Fibroblast of mammary gland (primary cell): ENCODE results near the gene ODF4.
A peak's percentile ranks its signal among the peaks of the same experiment; 100 is the strongest.
"Not testable (repeated sequence)": the region's sequence is repeated elsewhere in the genome, so short reads cannot be mapped to it uniquely, and the experiment has no call there.

Source experiments
- DNase-seq: peaks from one replicate; pipeline ENCODE4 v3.0.0-alpha.2; 2010; ENCODE audit warnings: low read depth
- H3K4me3 ChIP-seq: 2 replicates; pipeline ENCODE4 v1.5.1; 2011; ENCODE audit warnings: low read depth, mild to moderate bottlenecking, low read length, moderate library complexity; ENCODE audit not compliant: control insufficient read depth
- TF ChIP-seq, protein P1 (sequence below): conservative IDR thresholded peaks from 2 replicates; pipeline ENCODE4 v1.5.1; 2011; ENCODE audit warnings: low read depth, low read length, inconsistent platforms; ENCODE audit not compliant: control insufficient read depth, insufficient read depth

The ODF4 gene

DNA sequence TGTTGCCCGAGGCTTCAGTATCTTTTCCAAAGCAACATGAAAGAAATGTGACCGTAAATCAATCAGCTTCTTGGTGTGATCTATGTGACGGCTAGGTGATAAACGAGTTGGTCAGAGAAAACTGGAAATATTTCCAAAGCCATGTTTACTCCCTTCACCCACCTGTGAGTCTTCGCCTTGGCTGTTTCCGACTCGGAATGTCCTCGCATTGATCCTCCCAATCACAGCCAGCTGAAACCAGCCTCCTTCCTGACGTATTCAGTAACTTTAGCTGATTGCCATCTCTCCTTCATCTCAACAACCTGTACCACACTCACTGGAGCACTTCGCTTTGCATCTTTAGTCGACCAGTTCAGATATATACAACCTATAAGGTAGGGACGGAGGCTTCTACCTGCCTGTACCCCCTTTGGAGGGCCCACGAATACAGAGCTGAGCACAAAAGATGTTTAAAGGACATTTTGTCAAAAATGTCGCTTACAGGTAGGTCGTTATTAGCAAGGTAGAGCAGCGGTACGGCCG is 36.2 kb downstream of the ODF4 start:
- peak; percentile 44 for DNase-seq
- TF ChIP-seq, protein P1, sequence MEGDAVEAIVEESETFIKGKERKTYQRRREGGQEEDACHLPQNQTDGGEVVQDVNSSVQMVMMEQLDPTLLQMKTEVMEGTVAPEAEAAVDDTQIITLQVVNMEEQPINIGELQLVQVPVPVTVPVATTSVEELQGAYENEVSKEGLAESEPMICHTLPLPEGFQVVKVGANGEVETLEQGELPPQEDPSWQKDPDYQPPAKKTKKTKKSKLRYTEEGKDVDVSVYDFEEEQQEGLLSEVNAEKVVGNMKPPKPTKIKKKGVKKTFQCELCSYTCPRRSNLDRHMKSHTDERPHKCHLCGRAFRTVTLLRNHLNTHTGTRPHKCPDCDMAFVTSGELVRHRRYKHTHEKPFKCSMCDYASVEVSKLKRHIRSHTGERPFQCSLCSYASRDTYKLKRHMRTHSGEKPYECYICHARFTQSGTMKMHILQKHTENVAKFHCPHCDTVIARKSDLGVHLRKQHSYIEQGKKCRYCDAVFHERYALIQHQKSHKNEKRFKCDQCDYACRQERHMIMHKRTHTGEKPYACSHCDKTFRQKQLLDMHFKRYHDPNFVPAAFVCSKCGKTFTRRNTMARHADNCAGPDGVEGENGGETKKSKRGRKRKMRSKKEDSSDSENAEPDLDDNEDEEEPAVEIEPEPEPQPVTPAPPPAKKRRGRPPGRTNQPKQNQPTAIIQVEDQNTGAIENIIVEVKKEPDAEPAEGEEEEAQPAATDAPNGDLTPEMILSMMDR = no peak

GRCh38 chr17:8376271-8377067 is 36.8 kb downstream of the ODF4 start, which contains the start of gene KRABD2:
TSS of gene KRABD2 (minus strand) at chr17:8376704.
- TF ChIP-seq, protein P1 = peak; percentile 44
- peak; percentile 81 for DNase-seq
- H3K4me3 ChIP-seq = peak within 1 kb of the TSS; percentile 77

More for the DNA sequence above, 36.2 kb downstream of the ODF4 start:
- H3K4me3 ChIP-seq = peak overlapping the region; percentile 77

- no peak overlapping the region for H3K4me3 ChIP-seq
- TF ChIP-seq, protein P1 = no peak
- DNase-seq = no peak
Measured at GRCh38 chr17:8377422-8377821, 37.8 kb downstream of the ODF4 start.

DNA sequence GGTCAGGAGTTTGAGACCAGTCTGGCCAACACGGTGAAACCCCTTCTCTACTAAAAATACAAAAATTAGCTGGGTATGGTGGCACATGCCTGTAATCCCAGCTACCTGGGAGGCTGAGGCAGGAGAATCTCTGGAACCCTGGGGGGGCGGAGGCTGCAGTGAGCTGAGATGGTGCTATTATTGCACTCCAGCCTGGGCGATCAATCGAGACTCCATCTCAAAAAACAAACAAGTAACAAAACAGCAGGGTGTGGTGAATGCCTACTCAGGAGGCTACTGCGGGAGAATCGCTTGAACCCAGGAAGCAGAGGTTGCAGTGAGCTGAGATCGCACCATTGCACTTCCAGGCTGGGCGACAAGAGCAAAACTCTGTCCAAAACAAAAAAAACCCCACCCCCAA is 38.5 kb downstream of the ODF4 start:
- not testable (repeated sequence) for H3K4me3 ChIP-seq, DNase-seq

- no peak for DNase-seq
- TF ChIP-seq, protein P1 = no peak
- peak overlapping the region; percentile 17 for H3K4me3 ChIP-seq
Measured at GRCh38 chr17:8380049-8380448, 40.4 kb downstream of the ODF4 start.

DNA sequence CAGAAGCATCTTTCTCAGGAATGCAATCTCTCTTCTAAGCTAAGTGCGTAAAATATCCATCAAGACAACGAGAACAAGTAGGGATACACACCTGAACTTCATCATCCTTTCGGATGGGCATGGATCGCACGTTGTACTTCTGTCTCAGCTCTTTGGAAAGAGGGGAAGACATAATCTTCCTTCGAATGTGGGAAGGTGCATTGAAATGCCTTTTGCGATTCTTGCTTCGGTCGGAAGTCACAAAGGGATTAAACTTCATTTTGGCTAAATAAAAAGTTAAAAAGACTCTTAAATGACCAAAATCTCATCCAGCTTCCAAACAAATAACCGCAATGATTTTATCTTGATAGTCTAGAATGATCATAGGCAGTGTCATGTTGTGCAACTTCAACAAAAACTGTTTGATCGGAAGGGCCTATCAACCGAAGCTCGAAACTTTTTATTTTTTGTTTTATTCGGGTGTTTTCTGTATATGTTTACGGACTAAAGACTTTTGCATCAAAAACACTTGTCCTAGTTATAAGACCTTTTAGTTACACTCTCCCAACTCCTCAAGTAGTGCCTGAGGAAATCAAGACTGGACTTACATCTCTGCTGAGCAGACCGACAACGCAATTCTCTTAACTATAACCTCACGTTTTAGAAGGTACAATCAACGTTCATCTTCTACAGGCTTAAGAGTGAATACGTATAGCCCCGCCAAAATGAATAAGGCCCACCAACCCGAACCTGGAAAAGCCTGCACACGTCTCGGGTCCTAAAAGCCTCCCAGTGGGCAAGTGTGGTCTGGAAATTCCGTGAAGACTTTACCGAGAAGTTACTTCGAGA is 42.6 kb downstream of the ODF4 start:
- peak overlapping the region; percentile 97 for H3K4me3 ChIP-seq
- peak; percentile 23 for DNase-seq
- TF ChIP-seq, protein P1 = no peak

GRCh38 chr17:8382880-8383142 is 43.2 kb downstream of the ODF4 start:
- H3K4me3 ChIP-seq = peak overlapping the region; percentile 97
- DNase-seq = no peak
- TF ChIP-seq, protein P1 = no peak
